ENCODE results near the gene RHOF. TPM values are rescaled to one million over a fixed set of nuclear protein-coding genes. Genes with fewer than 3 reads are reported as not detected.

Gene RHOF
- total and polyA plus RNA-seq, 2 of the 8 experiments (the other 6 are each of a cell fraction or from before 2014, with no cell fraction given): 23.8 to 31.9 TPM

DNA sequence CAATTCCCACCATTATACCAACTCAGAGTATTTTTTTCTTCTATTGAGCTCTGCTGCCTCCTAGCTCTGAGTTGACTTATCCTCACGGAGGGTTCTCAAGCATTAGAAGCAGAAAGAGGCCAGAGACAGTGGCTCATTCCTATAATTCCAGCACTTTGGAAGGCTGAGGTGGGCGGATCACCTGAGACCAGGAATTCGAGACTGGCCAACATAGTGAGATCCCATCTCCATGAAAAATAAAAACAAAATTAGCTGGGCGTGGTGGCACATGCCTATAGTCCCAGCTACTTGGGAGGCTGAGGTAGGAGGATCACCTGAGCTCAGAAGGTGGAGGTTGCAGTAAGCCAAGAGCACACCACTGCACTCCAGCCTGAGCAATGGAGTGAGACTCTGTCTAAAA, 44.2 kb upstream of the RHOF start:
- Histone ChIP-seq H3K14ac (ENCODE audit: insufficient read length) (no peak overlapping the region), H3K4me3 (ENCODE audit: extremely low read depth in 1 of 4, insufficient read depth in 2 of 4, low read depth in 3 of 4, low read length in 4 of 4) (no peak overlapping the region), H3K9ac (replicated peaks in 1 of 4; ENCODE audit: extremely low read depth in 1 of 4, low read depth in 3 of 4, low read length in 3 of 4) (no peak overlapping the region), H3K79me2 (ENCODE audit: control insufficient read depth in 1 of 2, insufficient read depth in 2 of 2, low read length in 2 of 2) (no peaks in the 10 kb centered on the region), H4K8ac (ENCODE audit: extremely low read depth, insufficient read depth, low read length) (no peak overlapping the region), H4K91ac (replicated peaks; ENCODE audit: insufficient read length, low read length) (no peak overlapping the region), H2BK12ac (ENCODE audit: low read depth, low read length) (no peak overlapping the region), H4K20me1 (replicated peaks in 1 of 2; ENCODE audit: control insufficient read depth in 1 of 2, insufficient read depth in 2 of 2, low read length in 2 of 2) (no peaks in the 10 kb centered on the region), H2BK20ac (ENCODE audit: low read length) (no peak overlapping the region), H3K36me3 (ENCODE audit: control insufficient read depth in 2 of 4, insufficient read depth in 4 of 4, low read length in 3 of 4) (no peaks in the 10 kb centered on the region), H3K56ac (replicated peaks; ENCODE audit: insufficient read length, low read depth, low read length) (no peak overlapping the region), H3K27ac (ENCODE audit: low read depth, low read length) (no peak overlapping the region), H3K9me3 (ENCODE audit: insufficient read depth in 2 of 2, low read depth in 1 of 2, low read length in 1 of 2) (no peaks in the 10 kb centered on the region), H3K4ac (replicated peaks; ENCODE audit: insufficient read length, low read depth, low read length) (no peak overlapping the region), H2BK5ac (ENCODE audit: low read depth, low read length) (no peak overlapping the region), H2AFZ (ENCODE audit: low read length) (no peak overlapping the region), H2AK5ac (ENCODE audit: low read depth, low read length) (no peak overlapping the region), H3K23ac (ENCODE audit: insufficient read length) (no peak overlapping the region), H4K5ac (ENCODE audit: insufficient read length, low read depth, low read length) (no peak overlapping the region), H3K4me2 (ENCODE audit: insufficient read depth in 1 of 2, low read depth in 2 of 2, low read length in 2 of 2) (no peak overlapping the region), H3K18ac (ENCODE audit: extremely low read depth, low read length) (no peak overlapping the region), H3K4me1 (replicated peaks in 1 of 4; ENCODE audit: control insufficient read depth in 3 of 4, insufficient read depth in 4 of 4, low read length in 3 of 4) (no peaks in the 10 kb centered on the region; a peak in 1 of 7 replicates), H3K23me2 (ENCODE audit: low read depth, low read length) (peaks cover 5% of the 10 kb centered on the region), H2BK15ac (ENCODE audit: low read length) (no peak overlapping the region), H3K27me3 (replicated peaks in 1 of 4; ENCODE audit: control insufficient read depth in 3 of 4, extremely low read depth in 1 of 4, insufficient read depth in 3 of 4, low read length in 3 of 4) (no peaks in the 10 kb centered on the region), H3K79me1 (ENCODE audit: low read depth, low read length) (no peaks in the 10 kb centered on the region), H2BK120ac (replicated peaks; ENCODE audit: low read depth, low read length) (no peak overlapping the region)
- ChIA-PET CTCF (ENCODE audit: partially characterized antibody) (interaction anchor here (1.1 to 11.1 kb wide), 13 partner anchors 10 to 64 kb away, joined by 3 to 111 read pairs (median 5); partner anchors contain the start of genes HPD and RHOF), POLR2A (ENCODE audit: partially characterized antibody) (interaction anchor here (0.9 to 6.2 kb wide), 6 partner anchors 10 to 44 kb away, joined by 3 to 51 read pairs (median 6); partner anchors contain the start of genes HPD, RHOF and SETD1B)
- WGBS, 2 experiments (ENCODE audit: extremely low coverage in 1 of 2, insufficient coverage in 1 of 2, insufficient read length in 1 of 2, insufficient replicate concordance in 2 of 2, low coverage in 1 of 2, low lambda C conversion rate in 2 of 2, missing lambda C conversion rate in 1 of 2): 81% methylated on average over 4 of the region's 4 CpGs; no CpG with 5 or more reads in 1 of the 2 experiments
- FAIRE-seq: no peak
- 0 out of 2 replicates have a peak, but pooled peaks have one; percentile 40 for TF ChIP-seq KDM1A (IDR thresholded peaks at IDR 0.05; ENCODE audit: borderline replicate concordance, low read length)
- no peak for TF ChIP-seq NANOG (IDR thresholded peaks at IDR 0.05; ENCODE audit: insufficient read depth, low read depth, low read length, poor library complexity, severe bottlenecking)
- TF ChIP-seq JUN (IDR thresholded peaks at IDR 0.05; ENCODE audit: low read depth, low read length): no peak
- TF ChIP-seq RAD21 (IDR thresholded peaks at IDR 0.05 in 1 of 2, conservative IDR thresholded peaks at IDR 0.05 in 1 of 2; ENCODE audit: low read depth in 2 of 2, low read length in 2 of 2): peak in 1 of 2 experiments; percentile 19; a peak in 1 of 4 replicates
- no peak for TF ChIP-seq MAFK (IDR thresholded peaks at IDR 0.05; ENCODE audit: low read depth, low read length)
- no peak for TF ChIP-seq CREB1 (IDR thresholded peaks at IDR 0.05)
- no peak for DNase-seq (ENCODE audit: low read depth in 1 of 2, low spot score in 2 of 2)
